GM19328 (cell line): ENCODE measurements around the gene RNF150.

Source experiments
- ATAC-seq: cut with Tn5 transposase; IDR thresholded peaks from one replicate; pipeline ENCODE4 v1.9.1; 2021; ENCODE audit warnings: mild to moderate bottlenecking, moderate library complexity; ENCODE audit not compliant: unreplicated experiment

RNF150 gene

GRCh38 chr4:140870427-140870826 lies 262.8 kb downstream of the RNF150 start:
- no peak for ATAC-seq

GRCh38 chr4:140869446-140869845 lies 263.8 kb downstream of the RNF150 start:
- ATAC-seq, result no peak

DNA sequence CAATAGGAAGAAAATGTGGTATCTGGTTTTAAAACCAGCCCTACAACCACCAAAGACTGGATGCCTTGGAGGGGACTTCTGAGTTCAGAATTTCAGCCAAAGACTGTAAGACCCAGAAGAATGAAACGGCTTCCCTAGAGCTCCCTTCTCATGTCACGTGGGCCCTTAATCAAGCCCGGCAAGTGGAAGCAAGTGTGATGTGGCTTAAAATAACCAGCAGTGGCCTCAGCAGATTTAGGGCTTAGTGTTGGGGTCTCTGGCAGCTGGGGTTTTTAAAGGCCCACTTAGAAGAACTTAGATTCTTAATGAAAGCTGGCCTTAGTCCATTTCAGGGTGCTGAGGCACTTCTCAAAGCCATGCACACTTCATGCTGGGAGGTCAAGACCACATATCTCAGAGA lies 265.9 kb downstream of the RNF150 start:
- ATAC-seq, result no peak

DNA sequence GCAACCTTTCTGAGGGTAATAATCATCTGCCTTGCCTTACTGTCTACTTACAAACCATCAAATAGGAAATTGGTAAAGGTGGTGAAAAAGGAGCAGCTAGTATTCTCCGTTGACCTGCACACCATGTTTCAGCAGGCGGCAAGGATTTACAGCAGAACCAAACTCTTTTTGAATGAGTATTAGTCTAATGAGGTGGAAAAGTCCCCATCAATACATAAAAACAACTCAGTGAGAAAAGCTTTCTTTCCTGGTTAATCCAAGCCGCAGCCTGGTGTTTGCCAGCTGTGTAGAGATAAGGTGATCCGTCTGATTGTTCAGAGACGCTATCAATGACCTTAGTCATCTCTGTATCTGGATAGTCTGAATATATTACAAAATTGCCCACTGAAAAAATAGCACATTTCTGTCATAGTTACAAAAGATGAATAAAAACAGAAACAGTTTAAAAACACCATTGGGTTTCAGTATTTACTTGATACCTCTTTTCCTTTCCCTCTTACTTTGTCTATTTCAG lies 266.7 kb downstream of the RNF150 start:
- no peak for ATAC-seq

GRCh38 chr4:140865253-140866217 lies 267.7 kb downstream of the RNF150 start:
- no peak for ATAC-seq

GRCh38 chr4:140863197-140863596 lies 270.1 kb downstream of the RNF150 start:
- no peak for ATAC-seq

DNA sequence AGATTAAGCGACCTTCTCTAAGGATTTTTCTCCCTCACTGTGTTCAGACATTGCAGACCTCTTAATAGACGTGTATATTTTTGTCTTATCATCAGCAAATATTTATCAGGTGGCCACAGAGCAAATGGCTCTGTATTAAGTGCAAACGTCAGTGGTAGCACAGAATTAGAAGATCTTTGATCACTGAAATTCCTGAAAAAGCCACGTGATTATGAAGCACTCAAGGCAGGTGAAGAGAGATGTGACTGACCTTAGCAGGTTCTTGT lies 271.2 kb downstream of the RNF150 start:
- no peak for ATAC-seq

GRCh38 chr4:140861359-140862176 lies 271.7 kb downstream of the RNF150 start:
- ATAC-seq, result no peak

- no peak for ATAC-seq
These were observed 274.4 kb downstream of the RNF150 start for GRCh38 chr4:140858897-140859296.

DNA sequence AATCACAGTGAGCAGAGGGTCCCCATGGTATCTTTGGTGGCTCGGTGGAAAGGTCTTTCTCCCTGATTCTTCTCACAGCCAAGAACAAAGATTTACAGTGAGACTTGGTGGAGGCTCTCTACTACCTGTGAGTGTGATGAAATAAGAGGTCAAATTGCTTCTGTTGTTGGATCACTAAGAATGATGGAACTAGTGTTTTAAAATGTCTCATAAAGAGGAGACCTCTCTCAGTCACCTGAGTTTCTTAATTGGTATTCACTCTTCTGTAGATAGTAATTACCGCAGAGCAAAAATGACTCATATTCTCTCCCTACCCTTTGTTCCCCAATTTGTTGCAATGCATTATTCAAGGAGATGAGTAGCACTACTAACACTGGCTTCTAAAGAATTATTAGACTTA lies 276.2 kb downstream of the RNF150 start:
- ATAC-seq, result no peak

DNA sequence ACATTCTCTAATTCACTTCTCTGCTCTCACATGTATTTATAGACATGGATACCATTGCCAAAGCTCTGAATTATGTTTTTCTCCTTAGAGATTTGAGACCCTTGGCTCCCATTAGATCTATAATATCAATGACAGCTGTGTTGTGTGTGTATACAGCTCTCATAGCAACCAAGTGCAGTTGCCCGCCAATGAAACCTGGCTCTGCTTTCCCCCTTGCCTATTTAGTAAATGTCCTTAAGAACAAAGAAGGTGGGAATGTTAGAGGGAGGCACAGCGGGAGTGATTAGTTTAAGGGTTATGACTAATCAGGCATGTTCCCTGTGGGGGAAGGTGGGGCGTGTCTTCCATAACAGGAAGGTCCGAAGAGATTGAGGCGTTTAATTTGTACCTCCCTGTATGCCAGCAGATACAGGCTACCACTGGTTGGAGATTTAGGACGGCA lies 276.6 kb downstream of the RNF150 start:
- no peak for ATAC-seq

DNA sequence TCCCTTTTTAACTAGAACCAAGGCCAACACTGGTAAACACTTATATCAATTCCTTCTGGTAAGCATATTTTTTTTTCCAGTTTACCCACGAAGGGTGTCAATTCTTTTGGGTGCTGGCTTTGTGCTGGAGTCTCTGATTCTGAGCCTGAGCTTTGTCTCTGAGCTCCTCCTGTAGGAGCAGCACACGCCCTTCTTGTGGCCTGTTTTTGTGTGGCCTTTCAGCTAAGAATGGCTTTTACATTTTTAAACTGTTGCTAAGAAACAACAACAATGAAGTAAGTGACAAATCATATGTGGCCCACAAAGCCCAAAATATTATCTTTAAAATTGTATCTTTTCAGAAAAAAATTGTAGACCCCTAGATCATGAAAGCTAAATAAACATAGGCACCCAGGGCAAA lies 279.1 kb downstream of the RNF150 start:
- no peak for ATAC-seq

GRCh38 chr4:140851804-140852203 lies 281.5 kb downstream of the RNF150 start:
- ATAC-seq, result no peak

GRCh38 chr4:140851032-140851636 lies 282.1 kb downstream of the RNF150 start:
- peak; percentile 79 for ATAC-seq

DNA sequence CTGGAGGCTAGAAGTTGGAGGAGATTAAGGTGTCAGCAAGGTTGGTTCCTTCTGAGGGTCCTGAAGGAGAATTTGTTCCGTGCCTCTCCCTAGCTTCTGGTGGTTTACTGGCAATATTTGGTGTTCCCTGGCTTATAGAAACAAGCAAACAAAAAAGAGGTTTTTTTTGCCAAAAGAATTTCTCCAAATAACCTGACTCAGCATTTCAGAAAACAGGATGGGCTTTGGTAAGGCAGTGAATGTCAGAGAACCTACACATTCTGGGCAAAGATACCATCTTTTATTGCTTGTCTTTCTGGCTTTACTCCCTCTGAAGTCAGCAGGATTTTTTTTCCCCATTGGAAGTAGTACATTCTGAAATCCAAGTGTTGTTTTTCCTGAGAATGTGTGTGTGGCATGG lies 283.7 kb downstream of the RNF150 start:
- no peak for ATAC-seq

DNA sequence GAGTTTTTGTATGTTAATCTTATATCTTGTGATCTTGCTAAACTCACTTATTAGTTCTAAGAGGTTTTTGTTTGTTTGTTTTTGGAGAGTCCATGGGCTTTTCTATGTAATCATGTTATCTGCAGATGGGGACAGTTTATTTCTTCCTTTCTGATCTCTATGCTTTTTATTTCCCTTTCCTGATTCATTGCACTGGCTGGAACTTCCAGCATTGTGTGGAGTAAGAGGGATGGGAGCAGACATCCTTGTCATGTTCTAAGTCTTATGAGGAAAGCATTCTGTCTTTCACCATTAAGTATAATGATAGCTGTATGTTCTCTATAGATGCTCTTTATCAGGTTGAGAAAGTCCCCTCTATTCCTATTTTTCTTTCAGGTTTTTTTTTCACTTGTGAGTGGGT lies 286.5 kb downstream of the RNF150 start:
- ATAC-seq, result no peak

DNA sequence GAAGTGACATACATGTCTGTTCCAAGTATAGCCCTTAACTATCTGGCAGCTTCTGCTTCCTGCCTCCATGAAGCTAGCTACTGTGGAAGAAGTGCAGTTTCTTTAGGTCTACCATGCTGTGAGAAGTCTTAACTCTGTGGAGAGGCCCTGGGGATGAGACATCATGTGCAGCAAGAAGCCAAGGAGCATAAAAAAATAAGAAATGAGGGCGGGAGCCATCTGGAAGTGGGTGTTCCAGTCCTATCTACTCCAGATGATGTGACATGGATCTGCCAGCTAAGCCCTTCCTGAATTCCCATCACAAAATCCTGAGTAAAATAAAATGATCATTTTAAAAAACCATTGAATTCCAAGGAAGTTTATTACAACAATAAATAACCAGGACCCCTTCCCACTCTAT lies 289.2 kb downstream of the RNF150 start:
- ATAC-seq, result no peak

DNA sequence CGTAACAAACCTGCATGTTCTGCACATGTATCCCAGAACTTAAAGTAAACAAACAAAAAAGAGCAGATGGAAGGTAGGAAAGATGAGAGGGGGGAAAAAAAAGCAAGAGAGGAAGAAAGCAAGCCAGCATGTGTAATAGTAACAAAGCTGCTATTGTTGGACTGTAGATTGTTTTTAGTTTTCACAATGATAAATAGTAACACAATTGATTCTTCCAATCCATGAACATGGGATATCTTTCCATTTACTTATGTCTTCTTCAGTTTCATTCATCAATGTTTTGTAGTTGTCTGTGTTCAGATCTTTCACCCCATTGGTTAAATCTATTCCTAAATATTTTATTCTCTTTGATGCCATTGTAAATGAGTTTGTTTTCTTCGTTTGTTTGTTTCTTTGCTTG lies 292.1 kb downstream of the RNF150 start:
- no peak for ATAC-seq

DNA sequence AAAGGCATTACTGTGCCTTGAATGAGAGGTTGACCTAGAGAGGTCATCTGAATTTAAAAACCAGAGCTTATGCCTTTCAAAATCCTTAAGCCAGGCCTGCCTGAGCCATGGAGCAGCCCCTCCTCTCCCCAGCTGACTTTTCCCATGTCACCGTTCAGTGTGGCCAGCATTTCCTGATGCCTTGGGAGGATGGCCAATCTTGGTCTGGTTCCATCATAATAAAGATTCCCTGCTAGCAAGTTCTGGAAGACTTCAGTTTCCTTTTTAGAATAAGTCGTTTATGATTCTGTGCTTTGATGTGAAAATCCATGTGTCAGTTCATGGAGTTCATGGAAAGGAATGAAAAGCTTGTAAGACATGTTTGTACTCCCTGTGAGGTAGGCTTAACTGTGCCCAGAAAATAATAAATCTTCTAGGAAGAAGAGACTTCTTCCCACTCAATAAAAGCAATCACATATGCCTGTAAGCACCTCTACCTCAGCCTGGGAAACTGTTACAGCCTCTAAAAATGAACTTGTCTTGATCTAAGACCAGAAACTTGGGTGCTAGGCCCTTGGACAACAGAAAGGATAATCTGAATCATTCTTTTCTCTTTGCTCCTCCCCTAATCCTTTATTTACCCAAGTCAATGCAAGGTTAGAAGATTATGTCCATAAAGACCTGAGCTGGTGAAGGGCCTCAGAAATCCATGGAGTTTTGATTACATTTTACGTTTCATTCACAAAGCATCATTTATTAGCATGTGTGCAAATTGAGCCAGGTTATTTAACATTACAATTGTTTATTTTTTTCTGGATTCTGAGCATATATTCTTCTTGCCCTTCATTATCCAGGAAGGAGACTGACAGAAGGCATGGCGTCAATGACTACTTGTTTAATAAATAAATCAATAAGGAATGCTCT lies 293.1 kb downstream of the RNF150 start:
- ATAC-seq, result no peak

- ATAC-seq, result no peak
These were observed 293.9 kb downstream of the RNF150 start for GRCh38 chr4:140839406-140839805.
